Panc1 (cell line): ENCODE measurements around the gene RMND1.
"Not testable (repeated sequence)": the region's sequence is repeated elsewhere in the genome, so short reads cannot be mapped to it uniquely, and the experiment has no call there.

Experiments
- POLR2AphosphoS5 ChIP-seq: IDR thresholded peaks from 2 replicates; pipeline ENCODE4 v1.6.1; 2012; ENCODE audit warnings: mild to moderate bottlenecking, low read depth, low read length, moderate library complexity
- SIN3A ChIP-seq: IDR thresholded peaks from 2 replicates; pipeline ENCODE4 v1.6.1; 2012; ENCODE audit warnings: low read depth, mild to moderate bottlenecking, low read length, moderate library complexity, borderline replicate concordance; ENCODE audit not compliant: insufficient read depth
- TF ChIP-seq, protein P1 (sequence below): fragments of 450-650 bp; IDR thresholded peaks from 2 replicates; pipeline ENCODE4 v1.5.1; 2017; ENCODE audit warnings: mild to moderate bottlenecking
- TF ChIP-seq, protein P2 (sequence below), 2 experiments: IDR thresholded peaks; 2 replicates each; pipeline ENCODE4 v1.6.1; 2011 to 2012; ENCODE audit warnings: low read depth in 2 of 2, control low read depth in 1 of 2, low read length in 1 of 2, mild to moderate bottlenecking in 1 of 2, moderate library complexity in 1 of 2; ENCODE audit not compliant: insufficient read depth in 1 of 2

DNA sequence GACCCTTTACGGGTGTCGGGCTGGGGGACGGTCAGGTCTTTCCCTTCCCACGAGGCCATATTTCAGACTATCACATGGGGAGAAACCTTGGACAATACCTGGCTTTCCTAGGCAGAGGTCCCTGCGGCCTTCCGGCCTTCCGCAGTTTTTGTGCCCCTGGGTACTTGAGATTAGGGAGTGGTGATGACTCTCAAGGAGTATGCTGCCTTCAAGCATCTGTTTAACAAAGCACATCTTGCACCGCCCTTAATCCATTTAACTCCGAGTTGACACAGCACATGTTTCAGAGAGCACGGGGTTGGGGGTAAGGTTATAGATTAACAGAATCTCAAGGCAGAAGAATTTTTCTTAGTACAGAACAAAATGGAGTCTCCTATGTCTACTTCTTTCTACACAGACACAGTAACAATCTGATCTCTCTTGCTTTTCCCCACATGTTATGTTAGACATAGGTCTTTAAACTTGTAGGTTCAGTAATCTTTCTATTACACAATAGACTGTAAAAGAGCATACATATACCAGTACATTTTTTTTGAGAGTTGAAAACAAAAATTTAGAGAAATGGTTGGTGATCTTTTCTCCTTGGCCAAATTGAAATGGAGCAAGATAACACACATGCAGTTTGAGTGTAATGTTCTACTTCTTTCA is 3.9 kb upstream of the RMND1 start:
- TF ChIP-seq, protein P1, sequence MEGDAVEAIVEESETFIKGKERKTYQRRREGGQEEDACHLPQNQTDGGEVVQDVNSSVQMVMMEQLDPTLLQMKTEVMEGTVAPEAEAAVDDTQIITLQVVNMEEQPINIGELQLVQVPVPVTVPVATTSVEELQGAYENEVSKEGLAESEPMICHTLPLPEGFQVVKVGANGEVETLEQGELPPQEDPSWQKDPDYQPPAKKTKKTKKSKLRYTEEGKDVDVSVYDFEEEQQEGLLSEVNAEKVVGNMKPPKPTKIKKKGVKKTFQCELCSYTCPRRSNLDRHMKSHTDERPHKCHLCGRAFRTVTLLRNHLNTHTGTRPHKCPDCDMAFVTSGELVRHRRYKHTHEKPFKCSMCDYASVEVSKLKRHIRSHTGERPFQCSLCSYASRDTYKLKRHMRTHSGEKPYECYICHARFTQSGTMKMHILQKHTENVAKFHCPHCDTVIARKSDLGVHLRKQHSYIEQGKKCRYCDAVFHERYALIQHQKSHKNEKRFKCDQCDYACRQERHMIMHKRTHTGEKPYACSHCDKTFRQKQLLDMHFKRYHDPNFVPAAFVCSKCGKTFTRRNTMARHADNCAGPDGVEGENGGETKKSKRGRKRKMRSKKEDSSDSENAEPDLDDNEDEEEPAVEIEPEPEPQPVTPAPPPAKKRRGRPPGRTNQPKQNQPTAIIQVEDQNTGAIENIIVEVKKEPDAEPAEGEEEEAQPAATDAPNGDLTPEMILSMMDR = not testable (repeated sequence)
- TF ChIP-seq, protein P2, sequence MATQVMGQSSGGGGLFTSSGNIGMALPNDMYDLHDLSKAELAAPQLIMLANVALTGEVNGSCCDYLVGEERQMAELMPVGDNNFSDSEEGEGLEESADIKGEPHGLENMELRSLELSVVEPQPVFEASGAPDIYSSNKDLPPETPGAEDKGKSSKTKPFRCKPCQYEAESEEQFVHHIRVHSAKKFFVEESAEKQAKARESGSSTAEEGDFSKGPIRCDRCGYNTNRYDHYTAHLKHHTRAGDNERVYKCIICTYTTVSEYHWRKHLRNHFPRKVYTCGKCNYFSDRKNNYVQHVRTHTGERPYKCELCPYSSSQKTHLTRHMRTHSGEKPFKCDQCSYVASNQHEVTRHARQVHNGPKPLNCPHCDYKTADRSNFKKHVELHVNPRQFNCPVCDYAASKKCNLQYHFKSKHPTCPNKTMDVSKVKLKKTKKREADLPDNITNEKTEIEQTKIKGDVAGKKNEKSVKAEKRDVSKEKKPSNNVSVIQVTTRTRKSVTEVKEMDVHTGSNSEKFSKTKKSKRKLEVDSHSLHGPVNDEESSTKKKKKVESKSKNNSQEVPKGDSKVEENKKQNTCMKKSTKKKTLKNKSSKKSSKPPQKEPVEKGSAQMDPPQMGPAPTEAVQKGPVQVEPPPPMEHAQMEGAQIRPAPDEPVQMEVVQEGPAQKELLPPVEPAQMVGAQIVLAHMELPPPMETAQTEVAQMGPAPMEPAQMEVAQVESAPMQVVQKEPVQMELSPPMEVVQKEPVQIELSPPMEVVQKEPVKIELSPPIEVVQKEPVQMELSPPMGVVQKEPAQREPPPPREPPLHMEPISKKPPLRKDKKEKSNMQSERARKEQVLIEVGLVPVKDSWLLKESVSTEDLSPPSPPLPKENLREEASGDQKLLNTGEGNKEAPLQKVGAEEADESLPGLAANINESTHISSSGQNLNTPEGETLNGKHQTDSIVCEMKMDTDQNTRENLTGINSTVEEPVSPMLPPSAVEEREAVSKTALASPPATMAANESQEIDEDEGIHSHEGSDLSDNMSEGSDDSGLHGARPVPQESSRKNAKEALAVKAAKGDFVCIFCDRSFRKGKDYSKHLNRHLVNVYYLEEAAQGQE (IDR thresholded peaks at IDR 0.05; ENCODE audit: insufficient read depth in 1 of 2, low read depth in 2 of 2, low read length in 1 of 2) = not testable (repeated sequence)
- not testable (repeated sequence) for TF ChIP-seq POLR2AphosphoS5, SIN3A
